Activated CD4-positive, alpha-beta T cell treated with anti-CD3 and anti-CD28 coated beads for 24 hours (primary cell): ENCODE measurements around the gene KIF1C.
A peak's percentile ranks its signal among the peaks of the same experiment; 100 is the strongest.

ENCODE experiments used
- DNase-seq, 2 donors: peaks; one replicate each; pipeline ENCODE4 v3.0.0-alpha.2; 2020; ENCODE audit warnings: low read depth in 2 of 2

Gene KIF1C

DNA sequence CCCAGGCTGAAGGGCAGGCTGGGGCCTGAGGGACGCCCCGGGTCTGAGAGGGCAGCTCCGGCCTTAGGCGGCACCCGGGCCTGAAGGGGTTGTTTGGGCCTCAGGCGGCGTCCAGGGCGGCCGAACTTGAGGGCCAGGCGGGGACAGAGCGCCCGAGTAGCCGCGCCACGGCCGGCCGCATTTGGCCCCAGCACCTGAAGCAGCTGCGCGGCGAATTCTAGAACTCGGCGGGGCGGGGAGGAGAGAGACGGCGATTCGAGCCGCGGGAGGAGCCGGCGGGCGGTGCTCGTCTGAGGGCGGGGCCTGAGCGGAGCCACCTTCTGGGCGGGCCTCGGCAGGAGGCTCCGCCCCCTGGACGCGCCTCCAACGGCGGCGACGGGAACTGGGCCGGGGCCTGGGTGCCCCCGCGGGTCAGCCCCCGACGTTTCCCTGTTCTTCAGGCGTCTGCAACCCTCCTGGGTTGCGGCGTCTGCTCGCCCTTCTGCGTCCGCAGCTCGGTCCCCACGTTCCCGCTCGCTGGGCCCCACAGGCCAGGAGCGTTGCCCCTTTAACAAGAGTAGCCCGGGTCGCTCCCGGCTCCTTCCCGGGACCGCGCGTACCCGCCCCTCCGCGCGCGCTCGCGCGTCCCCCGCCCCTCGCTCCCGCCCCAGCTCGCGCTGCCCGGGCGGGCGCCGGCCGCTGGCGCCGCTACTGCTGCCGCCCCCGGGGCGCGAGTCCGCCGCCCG lies at the start of gene KIF1C, which contains the start of gene INCA1:
Gene KIF1C, plus strand, starts transcription at position 649 of the 725 bp plus-strand sequence. CDS start 2,297 bp downstream, outside the sequence.
Gene INCA1, minus strand, starts transcription at position 221 of the 725 bp plus-strand sequence. CDS start 3,085 bp downstream, outside the sequence.
- peak; percentile 82 to 84 for DNase-seq

DNA sequence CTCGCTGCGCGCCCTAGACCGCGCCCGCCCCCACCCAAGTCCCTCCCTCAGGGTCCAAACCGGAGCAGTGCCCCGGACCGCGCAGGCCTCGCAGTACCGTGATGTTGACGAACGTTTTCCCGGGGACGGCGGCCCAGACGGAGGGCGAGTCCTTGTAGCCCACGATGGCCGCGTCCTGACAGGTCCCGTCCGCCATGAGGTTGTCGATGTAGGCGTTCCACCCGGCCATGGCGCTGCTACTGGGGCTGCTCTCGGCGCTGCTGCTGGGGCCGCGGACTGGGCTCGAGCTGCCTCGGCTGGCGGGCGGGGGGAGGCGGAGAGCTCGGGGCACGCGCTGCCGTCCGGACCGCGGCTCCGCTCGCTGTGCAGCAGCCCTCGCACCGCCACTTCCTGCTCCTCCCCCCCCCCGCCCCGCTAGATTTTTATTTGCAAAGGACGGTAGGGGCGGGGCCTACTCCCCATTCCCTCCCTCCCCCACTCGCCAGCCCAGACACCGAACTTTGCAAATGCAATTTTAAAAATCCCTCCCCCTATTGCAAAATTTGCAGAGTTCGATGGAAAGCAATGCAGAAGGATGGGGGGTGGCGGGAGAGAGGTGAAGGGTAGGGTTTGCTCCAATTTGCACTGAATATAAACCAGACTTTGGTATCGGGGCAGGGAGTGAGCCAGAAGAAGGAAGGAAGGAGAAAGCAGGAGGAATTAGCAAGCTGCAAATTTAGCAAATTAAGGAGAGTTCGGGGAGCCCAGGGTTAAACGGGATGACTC lies 49.4 kb upstream of the KIF1C start, which contains the start of gene PFN1:
Gene PFN1, minus strand, starts transcription at position 365 of the 765 bp plus-strand sequence. Its CDS starts 136 bp downstream, at position 229.
- peak; percentile 84 to 91 for DNase-seq

DNA sequence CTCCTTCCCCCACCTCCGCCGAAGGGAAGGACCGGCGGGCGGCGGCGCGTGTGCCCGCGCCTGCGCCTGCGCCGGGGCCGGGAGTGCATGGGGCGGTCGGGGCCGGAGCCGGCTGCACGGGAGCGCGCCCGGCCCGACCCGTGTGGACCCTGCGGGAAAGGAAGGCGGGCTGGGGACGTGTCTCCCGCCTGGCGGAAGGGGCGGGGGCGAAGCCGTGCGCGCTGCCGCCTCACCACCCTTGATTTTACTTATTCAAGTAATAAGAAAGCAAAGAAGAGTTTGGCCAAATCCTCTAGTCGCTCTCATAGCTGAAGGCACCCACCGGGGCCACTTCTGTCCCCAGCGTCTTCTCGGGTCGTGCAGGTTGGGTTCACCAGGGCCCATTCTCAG lies 48.8 kb upstream of the KIF1C start:
- DNase-seq, result peak; percentile 53 to 63

DNA sequence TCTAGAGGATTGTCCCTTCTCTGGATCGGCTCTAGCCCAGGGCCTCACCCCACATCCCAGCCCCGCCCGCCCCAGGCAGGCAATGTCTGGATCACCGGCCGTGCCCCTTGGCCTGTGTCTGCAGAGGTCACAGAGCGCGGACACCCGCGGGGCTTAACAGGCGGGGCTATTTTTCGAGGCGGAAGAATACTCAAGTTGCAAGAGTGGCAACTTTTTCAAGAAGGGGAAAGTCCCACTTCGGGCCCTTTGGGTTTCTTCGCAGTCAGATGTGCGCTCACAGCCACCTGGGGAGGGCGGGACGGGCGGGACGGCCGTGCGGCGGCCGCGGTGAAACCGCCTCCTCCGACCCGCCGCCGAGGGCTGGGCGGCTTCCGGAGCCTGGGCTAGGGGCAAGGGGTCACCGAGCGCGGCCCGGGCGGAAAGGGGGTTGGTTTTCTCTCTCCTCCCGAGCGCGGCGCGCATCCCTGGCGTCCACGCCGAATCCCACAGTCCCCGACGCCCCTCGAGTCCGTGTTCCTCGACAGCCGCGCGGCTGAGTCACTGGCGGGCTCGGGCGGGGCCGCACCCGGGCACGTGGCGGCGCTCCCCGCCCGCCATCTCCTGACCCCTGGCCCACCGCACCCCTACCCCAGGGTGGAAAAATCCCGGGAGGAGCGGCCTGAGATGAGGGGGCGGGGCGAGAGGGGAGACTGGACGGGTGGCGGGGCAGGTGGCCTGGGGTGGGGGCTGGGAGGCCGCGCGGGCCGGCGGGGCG lies 48.3 kb upstream of the KIF1C start:
- DNase-seq, result peak; percentile 67 to 74

DNA sequence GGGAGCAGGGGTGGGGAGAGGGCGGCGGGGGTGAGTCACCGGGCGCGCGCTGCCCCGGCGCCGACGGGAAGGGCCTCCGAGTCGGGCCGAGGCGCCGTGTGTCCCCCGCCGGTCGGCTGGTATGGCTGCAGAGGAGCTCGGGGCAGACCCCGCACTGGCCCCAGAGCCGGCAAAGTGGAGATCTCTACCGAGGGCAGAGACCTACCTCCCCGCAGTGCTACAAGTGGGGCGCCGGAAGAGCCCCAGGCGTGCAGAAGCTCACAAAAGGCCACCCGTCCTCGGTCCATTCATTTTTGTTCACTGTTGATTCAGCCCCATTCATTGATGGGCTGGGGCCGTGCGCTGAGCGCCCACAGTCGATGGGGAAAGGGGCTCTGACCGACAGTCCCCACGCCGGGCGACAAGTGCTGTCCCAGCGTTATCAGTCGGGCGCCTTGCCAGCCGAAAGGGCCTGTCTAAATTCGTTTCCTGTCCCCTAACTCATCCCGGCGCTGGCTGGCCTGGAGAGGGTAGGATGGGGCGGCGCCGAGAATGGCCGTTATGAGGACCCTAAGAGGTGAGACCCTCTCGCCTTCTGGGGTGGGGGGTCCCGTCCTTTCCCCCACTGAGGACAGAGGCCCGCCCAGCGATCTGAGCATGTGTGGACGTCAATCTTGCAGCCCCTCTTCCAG lies 47.5 kb upstream of the KIF1C start:
- no peak for DNase-seq

DNA sequence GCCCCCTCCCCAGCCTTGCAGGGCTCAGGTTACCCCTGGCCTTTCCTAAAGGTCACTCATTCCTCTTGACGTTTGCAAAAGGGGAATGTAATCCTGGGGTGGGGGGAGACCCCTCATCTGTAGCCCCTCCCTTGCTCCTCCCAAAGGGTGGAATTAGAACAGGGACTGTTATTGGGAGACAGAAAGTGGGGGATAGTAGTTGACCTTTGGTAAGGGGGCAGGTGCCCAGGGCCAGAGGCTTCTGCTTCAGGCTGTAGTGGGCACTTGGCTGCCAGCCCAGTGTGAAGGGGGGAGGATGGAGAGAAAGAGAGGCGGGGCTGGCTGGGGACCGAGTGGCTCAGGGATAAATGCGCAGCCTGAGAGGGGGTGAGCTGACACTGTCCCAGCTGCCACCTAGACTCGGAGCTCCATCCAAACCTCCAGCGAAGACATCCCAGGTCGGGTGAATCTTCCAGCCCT lies 47.0 kb upstream of the KIF1C start, which contains the start of gene ENO3:
Gene ENO3, plus strand, starts transcription at position 374 of the 459 bp plus-strand sequence. CDS start 711 bp downstream, outside the sequence.
- DNase-seq, result no peak

DNA sequence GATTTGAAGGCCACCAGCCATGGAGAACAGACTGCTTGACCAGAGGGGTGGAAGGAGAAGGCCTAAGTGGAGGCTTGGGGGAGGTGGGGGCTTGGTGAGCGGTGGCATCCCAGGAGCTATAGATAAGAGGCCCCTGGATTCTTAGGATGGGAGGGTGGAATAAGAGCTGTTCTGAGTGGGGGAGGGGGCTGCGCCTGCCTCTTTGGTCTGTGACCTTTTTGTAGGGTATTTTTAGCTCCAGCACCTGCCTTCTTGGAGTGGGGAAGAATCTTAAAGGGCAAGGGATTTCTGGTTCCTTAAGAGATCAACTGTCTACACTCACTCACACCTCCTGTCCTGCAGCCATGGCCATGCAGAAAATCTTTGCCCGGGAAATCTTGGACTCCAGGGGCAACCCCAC lies 46.3 kb upstream of the KIF1C start:
- DNase-seq, result no peak

DNA sequence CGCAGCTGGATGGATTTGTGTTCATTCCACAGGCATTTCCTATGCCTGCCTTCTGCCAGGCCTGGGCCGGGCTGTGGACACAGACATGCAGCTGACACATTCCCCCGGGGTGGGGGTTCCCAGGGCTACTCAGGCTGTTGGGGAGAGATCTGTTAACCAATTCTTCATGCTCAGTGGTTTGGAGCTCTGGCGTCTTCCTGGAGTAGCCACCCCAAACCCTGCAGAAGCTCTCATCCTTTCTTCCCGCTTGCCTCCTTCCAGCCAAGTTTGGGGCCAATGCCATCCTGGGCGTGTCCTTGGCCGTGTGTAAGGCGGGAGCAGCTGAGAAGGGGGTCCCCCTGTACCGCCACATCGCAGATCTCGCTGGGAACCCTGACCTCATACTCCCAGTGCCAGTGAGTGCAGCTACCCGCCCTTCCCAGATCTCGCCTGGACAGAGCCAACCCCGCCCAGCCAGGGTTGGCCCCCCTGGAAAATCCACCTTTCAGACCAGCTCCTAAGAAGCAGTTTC lies 44.2 kb upstream of the KIF1C start:
- DNase-seq, result no peak

DNA sequence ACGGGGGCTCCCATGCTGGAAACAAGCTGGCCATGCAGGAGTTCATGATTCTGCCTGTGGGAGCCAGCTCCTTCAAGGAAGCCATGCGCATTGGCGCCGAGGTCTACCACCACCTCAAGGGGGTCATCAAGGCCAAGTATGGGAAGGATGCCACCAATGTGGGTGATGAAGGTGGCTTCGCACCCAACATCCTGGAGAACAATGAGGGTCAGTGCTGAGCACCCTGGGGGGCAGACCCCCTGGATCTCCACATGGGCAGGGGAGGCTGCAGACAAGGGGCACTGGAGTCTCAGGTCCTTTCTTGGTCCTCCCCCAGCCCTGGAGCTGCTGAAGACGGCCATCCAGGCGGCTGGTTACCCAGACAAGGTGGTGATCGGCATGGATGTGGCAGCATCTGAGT lies 42.7 kb upstream of the KIF1C start:
- no peak for DNase-seq

DNA sequence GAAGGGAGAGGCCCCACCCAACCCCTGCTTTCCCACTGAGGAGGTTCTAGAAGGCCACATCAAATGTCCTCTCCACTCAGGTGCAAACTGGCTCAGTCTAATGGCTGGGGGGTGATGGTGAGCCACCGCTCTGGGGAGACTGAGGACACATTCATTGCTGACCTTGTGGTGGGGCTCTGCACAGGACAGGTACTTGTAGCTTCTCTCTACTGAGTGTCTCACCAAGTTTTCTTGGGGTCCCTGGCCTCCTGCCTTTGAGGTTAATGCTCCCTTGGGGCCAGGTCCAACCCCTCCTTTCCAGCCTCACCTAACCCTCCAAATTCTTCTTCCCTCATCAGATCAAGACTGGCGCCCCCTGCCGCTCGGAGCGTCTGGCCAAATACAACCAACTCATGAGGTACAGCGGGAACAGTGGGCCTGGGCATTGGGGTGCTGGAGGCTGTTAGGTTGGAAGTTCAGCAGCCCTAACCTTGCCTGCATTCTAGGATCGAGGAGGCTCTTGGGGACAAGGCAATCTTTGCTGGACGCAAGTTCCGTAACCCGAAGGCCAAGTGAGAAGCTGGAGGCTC lies 41.2 kb upstream of the KIF1C start:
- DNase-seq, result no peak

DNA sequence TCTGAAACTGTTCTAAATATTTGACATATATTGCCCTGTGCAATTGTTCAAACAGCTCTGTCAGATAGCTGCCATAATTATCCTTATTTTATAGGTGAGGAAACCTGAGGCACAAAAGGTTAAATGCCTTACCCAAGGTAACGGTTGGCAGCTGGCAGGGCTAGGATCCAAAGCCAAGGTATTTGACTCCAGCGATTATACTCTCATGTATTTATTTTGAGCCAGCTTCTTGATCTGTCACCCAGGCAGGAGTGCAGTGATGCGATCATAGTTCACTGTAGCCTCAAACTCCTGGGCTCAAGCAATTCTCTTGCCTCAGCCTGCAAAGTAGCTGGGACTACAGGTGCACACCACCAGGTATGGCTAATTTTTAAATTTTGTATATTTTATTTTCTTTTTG lies 39.6 kb upstream of the KIF1C start:
- DNase-seq, result no peak

DNA sequence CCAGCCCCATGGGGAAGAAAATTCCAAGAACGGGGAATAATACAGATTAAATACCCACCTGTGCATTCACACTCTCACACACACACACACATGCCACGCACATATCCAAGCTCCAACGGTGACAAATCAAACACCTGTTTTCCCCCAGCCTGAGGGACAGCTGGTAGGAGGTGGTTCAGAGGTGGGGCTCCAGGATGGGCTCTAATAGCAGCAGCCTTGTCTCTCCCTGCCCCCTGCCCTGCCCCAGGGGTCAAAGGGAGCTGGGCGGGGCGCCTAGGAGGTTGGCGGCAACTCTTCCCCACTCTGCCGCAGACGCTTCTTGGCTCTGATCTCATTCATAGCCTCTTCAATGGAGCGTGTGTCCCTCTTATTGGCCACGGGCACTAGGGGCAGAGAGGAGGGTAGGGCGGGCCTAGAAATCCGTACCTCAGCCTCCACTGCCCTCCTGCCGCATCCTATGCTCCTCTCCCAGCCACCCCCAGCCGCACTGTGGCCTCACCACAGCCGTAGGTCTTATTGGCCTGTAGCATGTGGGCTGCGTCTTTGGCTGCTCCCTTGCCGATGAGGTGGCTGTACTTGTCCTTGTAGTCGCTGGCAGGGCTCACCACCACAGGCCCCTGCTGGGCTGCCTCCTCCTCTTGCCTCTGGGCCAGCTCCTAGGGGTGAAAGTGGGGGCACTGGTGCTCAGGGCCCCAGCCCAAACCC lies 38.3 kb upstream of the KIF1C start:
- DNase-seq, result no peak

DNA sequence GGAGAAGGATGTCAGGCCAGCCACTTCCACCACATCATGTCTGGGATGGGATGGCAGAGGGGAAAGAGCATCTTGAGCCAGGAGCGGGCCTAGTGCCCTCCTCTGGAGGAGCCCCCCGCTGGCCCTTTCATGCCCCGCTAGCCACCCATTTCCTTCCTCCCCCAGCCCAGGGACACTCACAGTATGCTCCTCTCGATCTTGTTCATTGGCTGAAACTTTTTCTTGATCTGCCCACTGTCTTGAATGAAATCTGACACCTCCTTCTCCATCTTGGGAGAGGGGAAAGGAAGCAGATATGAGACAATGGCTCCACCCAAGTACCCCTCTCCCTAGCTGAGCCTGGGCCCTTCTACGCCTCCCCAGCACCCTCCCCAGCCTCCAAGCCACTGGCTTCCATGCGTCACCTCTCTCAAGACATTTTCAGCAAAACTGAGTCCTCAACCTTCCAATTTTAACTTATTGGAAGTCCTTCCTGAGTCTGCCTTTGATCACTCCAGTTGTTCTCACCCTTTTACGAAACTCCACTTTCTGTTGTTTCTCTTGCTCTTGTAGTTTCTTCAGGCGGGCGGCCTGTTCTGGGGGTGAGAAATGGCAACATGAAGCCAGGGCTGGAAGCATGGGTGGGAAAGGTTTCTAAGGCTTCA lies 37.3 kb upstream of the KIF1C start:
- no peak for DNase-seq

DNA sequence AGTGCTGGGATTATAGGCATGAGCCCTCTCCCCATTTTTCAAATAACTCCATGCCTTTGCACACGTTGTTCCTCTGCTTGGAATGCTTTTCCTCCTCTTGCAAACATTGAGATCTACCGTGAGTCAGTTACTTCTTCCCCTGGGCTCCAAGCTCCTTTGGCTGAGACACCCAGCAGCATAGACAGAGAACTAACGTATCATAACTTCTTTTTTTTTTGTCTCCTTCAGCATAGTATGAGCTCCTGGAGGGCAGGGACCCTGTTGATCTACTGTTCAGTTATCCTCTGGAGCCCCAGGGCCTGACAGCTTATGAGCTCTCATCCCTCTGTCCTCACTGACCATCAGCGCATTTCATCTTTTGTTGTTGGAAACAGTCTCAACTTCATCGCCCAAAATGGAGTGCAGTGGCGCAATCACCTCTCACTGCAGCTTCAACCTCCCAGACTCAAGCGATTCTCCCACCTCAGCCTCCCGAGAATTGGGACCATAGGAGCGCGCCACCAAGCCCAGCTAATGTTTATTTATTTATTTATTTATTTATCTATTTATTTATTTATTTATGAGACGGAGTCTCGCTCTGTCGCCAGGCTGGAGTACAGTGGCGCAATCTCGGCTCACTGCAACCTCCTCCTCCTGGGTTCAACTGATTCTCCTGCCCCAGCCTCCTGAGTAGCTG lies 32.3 kb upstream of the KIF1C start:
- no peak for DNase-seq

DNA sequence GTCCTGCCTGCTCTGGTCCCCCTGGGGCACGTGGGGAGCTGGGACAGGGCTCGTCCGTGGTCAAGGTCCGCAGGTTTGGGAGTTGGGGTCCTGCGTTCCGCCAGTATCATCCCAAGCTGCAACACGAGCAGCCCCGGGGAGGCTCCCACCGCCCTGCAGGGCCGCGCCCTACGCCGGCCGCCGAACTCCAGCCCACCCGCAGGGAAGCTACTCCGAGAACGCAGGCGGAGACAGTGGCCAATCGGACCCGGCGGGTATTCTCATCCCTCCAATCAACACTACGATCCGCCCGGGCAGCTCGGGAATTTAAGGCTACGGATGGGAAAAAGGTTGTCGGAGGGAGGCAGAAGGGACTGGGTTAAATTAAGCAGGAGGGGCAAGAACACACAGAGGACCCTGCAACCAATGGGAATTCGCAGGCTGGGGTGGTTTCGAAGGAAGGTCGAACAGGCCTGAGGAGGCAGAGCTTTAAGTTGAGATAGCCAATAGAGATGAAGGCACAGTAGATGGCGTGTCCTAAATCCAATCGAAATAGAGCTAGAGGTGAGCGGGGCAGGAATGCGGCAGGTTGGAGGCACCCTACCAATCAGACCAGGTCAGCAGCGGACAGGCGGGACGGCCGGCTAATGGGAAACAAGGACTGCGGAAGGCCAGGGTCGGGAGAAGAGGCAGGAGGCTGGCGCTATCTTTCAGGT lies 30.8 kb upstream of the KIF1C start:
- peak; percentile 84 to 88 for DNase-seq

DNA sequence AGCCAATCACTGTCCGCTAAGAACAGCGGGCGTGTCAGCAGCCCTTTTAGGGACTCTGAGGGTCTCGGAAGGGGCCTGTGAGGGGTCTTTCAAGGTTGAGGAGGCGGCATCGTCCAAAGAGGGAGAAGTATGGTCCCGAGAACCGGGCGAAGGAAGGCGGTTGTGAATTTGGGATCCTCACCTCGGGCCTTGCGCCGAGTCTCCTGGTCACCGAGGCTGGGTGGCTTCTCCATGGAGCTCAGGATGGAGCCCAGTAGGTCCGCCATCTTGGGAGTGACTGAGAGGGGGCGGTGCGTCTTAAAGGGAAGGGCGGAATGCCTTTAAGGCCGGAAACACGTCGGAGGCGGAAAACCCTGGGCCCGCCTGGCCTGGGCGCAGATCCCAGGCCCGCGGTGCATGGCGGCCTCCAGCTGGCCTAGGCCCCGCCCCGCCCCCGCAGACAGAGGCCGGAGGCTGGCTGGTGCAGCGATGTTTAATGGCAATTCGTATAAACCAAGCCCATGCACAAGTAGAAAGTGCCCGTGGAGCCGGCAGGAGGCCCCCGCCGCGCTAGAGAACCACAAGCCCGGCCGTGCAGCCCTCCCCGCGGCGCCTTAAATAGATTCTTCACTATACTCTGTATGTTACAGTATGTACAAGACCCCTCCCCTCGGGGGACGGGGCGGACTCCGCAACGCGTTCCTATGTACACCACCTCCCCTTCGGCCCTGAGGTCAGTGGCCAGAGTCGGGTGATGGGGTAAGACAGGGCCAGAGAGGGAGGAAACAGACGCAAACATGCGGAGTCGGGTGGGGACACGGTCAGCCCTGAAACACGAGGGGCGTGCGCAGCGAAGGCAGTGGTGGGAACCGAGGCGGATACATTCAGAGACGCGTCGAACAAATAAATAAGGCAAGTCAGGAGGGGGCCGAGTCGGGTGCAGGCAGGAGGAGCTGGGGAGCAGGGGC lies 29.9 kb upstream of the KIF1C start, which contains the start of gene SPAG7:
Gene SPAG7, minus strand, starts transcription at position 279 of the 947 bp plus-strand sequence. Its CDS starts 13 bp downstream, at position 266.
- DNase-seq, result peak; percentile 88 to 90

DNA sequence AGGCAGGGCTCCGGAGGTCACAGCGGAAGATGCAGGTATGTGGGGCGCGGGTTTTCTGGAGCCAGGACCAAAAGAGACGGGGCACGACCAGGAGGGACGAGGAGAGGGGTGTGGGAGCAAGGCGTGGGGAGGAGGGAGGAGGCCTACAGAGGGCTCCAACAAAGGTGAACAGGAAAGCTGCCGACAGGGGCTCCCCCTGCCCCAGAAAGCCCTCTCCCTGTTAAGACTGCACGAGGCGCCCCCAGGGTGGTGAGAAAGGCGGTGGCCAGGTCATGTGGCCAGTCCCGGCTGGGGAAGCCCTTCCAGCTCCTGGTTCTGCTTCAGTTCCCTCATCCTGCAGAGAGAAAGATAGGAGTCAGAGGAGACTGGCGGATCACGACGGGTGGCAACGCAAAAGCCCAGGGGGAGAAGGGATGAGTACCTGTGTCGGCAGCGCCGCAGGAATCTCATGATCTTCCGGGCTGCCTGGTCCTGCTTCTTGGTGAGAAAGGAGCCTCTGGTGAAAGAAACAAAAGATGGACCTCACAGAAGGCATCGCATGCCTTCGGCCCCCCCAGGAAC lies 29.2 kb upstream of the KIF1C start:
- DNase-seq, result no peak
